Mesenchymal stem cell (in vitro differentiated cells and primary cell): ENCODE results near the gene C11orf54.

Experiments used
- DNase-seq: peaks from one replicate; pipeline ENCODE4 v3.0.0-alpha.2; 2013
- H2AFZ ChIP-seq: one replicate; pipeline ENCODE4 v1.6.1; 2013; ENCODE audit warnings: low read depth, mild to moderate bottlenecking, control low read depth, inconsistent platforms, low read length, moderate library complexity
- H2AK5ac ChIP-seq: 2 replicates; pipeline ENCODE4 v1.6.1; 2013; ENCODE audit warnings: low read length, moderate library complexity, mild to moderate bottlenecking, inconsistent platforms; ENCODE audit not compliant: severe bottlenecking
- H2BK120ac ChIP-seq: one replicate; pipeline ENCODE4 v1.6.1; 2013; ENCODE audit warnings: low read depth, mild to moderate bottlenecking, inconsistent platforms, low read length, moderate library complexity
- H2BK12ac ChIP-seq, 2 experiments: one replicate each; pipeline ENCODE4 v1.6.1; 2013; ENCODE audit warnings: inconsistent platforms in 2 of 2, low read length in 2 of 2, mild to moderate bottlenecking in 2 of 2, moderate library complexity in 2 of 2, control low read depth in 1 of 2
- H2BK15ac ChIP-seq: one replicate; pipeline ENCODE4 v1.6.1; 2013; ENCODE audit warnings: mild to moderate bottlenecking, low read depth, inconsistent platforms; ENCODE audit not compliant: poor library complexity, severe bottlenecking
- H2BK5ac ChIP-seq: 2 replicates; pipeline ENCODE4 v1.6.1; 2013; ENCODE audit warnings: low read depth, mild to moderate bottlenecking, low read length, control low read depth, inconsistent platforms; ENCODE audit not compliant: poor library complexity, severe bottlenecking
- H3K14ac ChIP-seq, 2 experiments: one replicate each; pipeline ENCODE4 v1.6.1; 2013; ENCODE audit warnings: inconsistent platforms in 2 of 2, low read length in 2 of 2, control low read depth in 1 of 2, mild to moderate bottlenecking in 1 of 2, moderate library complexity in 1 of 2
- H3K18ac ChIP-seq, 2 experiments: one replicate each; pipeline ENCODE4 v1.6.1; 2013; ENCODE audit warnings: inconsistent platforms in 2 of 2, low read length in 2 of 2, control low read depth in 1 of 2, low read depth in 1 of 2, mild to moderate bottlenecking in 1 of 2
- H3K23ac ChIP-seq, 2 experiments: one replicate each; pipeline ENCODE4 v1.6.1; 2013; ENCODE audit warnings: inconsistent platforms in 2 of 2, low read length in 2 of 2, mild to moderate bottlenecking in 2 of 2, moderate library complexity in 2 of 2, control low read depth in 1 of 2
- H3K27ac ChIP-seq: 2 replicates; pipeline ENCODE4 v1.5.1; 2013; ENCODE audit warnings: mild to moderate bottlenecking, moderate library complexity, low read length, control low read depth, inconsistent platforms; ENCODE audit not compliant: poor library complexity, severe bottlenecking
- H3K27me3 ChIP-seq, 2 experiments: 2 replicates each; pipeline versions ENCODE4 v1.6.1 to v1.7.0; 2013; ENCODE audit warnings: low read length in 2 of 2, mild to moderate bottlenecking in 2 of 2, moderate library complexity in 2 of 2, control low read depth in 1 of 2, inconsistent platforms in 1 of 2; ENCODE audit not compliant: control insufficient read depth in 1 of 2, insufficient read depth in 1 of 2
- H3K36me3 ChIP-seq, 2 experiments: 2 replicates each; pipeline versions ENCODE4 v1.6.1 to v1.7.0; 2013; ENCODE audit warnings: low read length in 2 of 2, control low read depth in 1 of 2, inconsistent platforms in 1 of 2, low read depth in 1 of 2, mild to moderate bottlenecking in 1 of 2; ENCODE audit not compliant: insufficient read depth in 2 of 2, control insufficient read depth in 1 of 2
- H3K4ac ChIP-seq, 2 experiments: one replicate each; pipeline ENCODE4 v1.6.1; 2013; ENCODE audit warnings: inconsistent platforms in 2 of 2, low read length in 2 of 2, mild to moderate bottlenecking in 2 of 2, moderate library complexity in 2 of 2, control low read depth in 1 of 2, low read depth in 1 of 2
- H3K4me1 ChIP-seq: 2 replicates; pipeline ENCODE4 v1.6.1; 2013; ENCODE audit warnings: low read depth, low read length, control low read depth; ENCODE audit not compliant: control insufficient read depth, insufficient read depth
- H3K4me2 ChIP-seq: 2 replicates; pipeline ENCODE4 v1.6.1; 2013; ENCODE audit warnings: low read length, mild to moderate bottlenecking, inconsistent platforms; ENCODE audit not compliant: poor library complexity, severe bottlenecking
- H3K4me3 ChIP-seq, 2 experiments: 2 replicates each; pipeline versions ENCODE4 v1.5.1 to v1.7.0; 2013; ENCODE audit warnings: low read length in 2 of 2, mild to moderate bottlenecking in 2 of 2, control low read depth in 1 of 2, low read depth in 1 of 2; ENCODE audit not compliant: insufficient read depth in 1 of 2
- H3K79me1 ChIP-seq: replicated peaks from 2 replicates; pipeline ENCODE4 v1.6.1; 2013; ENCODE audit warnings: mild to moderate bottlenecking, control low read depth, low read length, inconsistent platforms; ENCODE audit not compliant: poor library complexity, severe bottlenecking
- H3K9ac ChIP-seq: 2 replicates; pipeline ENCODE4 v1.7.0; 2013; ENCODE audit warnings: mild to moderate bottlenecking, low read length, moderate library complexity
- H3K9me3 ChIP-seq: 2 replicates; pipeline ENCODE4 v1.7.0; 2013; ENCODE audit warnings: mild to moderate bottlenecking, low read length; ENCODE audit not compliant: control insufficient read depth
- H4K8ac ChIP-seq: one replicate; pipeline ENCODE4 v1.6.1; 2013; ENCODE audit warnings: inconsistent platforms, mild to moderate bottlenecking, low read length, moderate library complexity
- H4K91ac ChIP-seq: one replicate; pipeline ENCODE4 v1.6.1; 2013; ENCODE audit warnings: mild to moderate bottlenecking, low read length, inconsistent platforms
- WGBS: methylation state at CpG from one replicate; pipeline ENCODE4 v1.1.7; 2013; ENCODE audit warnings: mixed read lengths; 5-methylcytosine and 5-hydroxymethylcytosine counted together

Gene C11orf54

DNA sequence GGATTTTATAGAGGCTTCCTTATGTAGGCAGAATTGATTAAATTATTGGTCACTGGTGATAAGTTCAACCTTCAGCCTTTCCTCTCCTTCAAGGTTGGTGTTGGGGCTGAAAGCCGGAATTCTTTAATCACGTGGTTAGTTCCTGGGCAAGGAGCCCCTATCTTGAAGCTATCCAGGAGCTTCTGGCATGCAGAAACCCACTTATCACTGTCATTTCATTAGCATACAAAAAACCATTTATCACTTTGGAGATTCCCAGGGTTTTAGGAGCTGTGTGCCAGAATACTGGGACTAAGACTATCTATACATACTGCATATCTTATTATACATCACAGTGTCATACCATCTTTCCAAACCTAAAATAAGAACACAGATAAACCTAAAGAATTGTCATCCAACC, 24.1 kb downstream of the C11orf54 start:
- Histone ChIP-seq H3K27me3 (no peaks in the 10 kb centered on the region), H3K4ac (no peak overlapping the region), H2BK120ac (no peak overlapping the region), H4K8ac (no peak overlapping the region), H2AFZ (no peak overlapping the region), H2BK12ac (no peak overlapping the region), H2BK15ac (no peak overlapping the region), H3K79me1 (no peaks in the 10 kb centered on the region), H3K36me3 (peaks cover 10 to 44% of the 10 kb centered on the region in 2 experiments), H3K9ac (no peak overlapping the region), H2AK5ac (no peak overlapping the region), H3K14ac (no peak overlapping the region), H3K4me3 (no peak overlapping the region), H3K18ac (no peak overlapping the region), H4K91ac (no peak overlapping the region), H3K9me3 (no peaks in the 10 kb centered on the region), H3K4me2 (no peak overlapping the region), H3K23ac (no peak overlapping the region), H2BK5ac (no peak overlapping the region), H3K4me1 (no peaks in the 10 kb centered on the region), H3K27ac (no peak overlapping the region)
- no peak for DNase-seq
- 88% methylated on average over 2 of the region's 2 CpGs for WGBS

DNA sequence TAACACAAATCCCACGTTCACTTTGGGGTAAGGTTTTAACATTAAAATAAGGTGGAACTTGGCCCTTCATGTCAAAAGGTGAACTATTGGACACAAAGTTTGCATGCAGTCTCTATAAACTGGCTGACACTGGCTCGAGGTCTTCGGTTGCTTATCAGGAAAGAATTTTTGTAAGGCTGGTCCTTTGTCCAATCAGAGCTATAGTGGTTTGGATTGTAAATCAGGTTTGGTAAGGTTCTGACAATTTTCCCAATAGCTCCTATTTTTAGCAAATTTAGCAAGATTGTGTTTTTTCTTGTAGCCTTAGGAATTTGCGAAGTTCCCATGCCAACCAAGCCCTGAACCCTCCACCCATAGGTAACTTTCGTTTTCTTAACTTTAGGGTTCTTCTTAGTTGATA, 25.0 kb downstream of the C11orf54 start:
- Histone ChIP-seq H3K4me3 (no peak overlapping the region), H3K4ac (no peak overlapping the region), H4K8ac (no peak overlapping the region), H3K14ac (no peak overlapping the region), H3K79me1 (no peaks in the 10 kb centered on the region), H3K9ac (no peak overlapping the region), H3K18ac (no peak overlapping the region), H2AK5ac (no peak overlapping the region), H3K4me2 (no peak overlapping the region), H2BK5ac (no peak overlapping the region), H2AFZ (no peak overlapping the region), H3K27me3 (no peaks in the 10 kb centered on the region), H2BK15ac (no peak overlapping the region), H4K91ac (no peak overlapping the region), H2BK12ac (no peak overlapping the region), H3K27ac (no peak overlapping the region), H3K23ac (no peak overlapping the region), H2BK120ac (no peak overlapping the region), H3K9me3 (no peaks in the 10 kb centered on the region), H3K36me3 (peaks cover 9 to 35% of the 10 kb centered on the region in 2 experiments), H3K4me1 (no peaks in the 10 kb centered on the region)
- WGBS = 99% methylated on average over 3 of the region's 5 CpGs
- DNase-seq = no peak

DNA sequence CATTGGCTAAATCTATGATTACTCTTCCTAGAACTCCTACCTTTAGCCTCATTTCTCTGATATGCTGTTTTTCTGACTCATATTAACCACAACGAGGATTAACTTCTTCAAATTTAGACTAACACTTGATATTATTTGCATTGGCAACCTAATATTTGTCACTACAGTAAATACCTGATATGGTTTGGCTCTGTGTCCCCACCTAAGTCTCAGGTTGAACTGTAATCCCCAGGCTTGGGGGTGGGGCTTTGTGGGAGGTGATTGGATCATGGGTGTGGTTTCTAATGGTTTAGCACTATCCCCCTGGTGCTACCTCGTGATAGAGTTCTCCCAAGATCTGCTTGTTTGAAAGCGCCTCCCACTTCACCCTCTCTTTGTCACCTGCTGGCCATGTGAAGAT, 25.5 kb downstream of the C11orf54 start:
- Histone ChIP-seq H3K9me3 (no peaks in the 10 kb centered on the region), H3K4me1 (no peaks in the 10 kb centered on the region), H3K14ac (no peak overlapping the region), H2BK120ac (no peak overlapping the region), H2AK5ac (no peak overlapping the region), H3K4me3 (no peak overlapping the region), H3K23ac (no peak overlapping the region), H3K27ac (no peak overlapping the region), H3K18ac (no peak overlapping the region), H2AFZ (no peak overlapping the region), H3K4me2 (no peak overlapping the region), H3K36me3 (peaks cover 9 to 30% of the 10 kb centered on the region in 2 experiments), H2BK12ac (no peak overlapping the region), H4K91ac (no peak overlapping the region), H3K79me1 (no peaks in the 10 kb centered on the region), H3K27me3 (no peaks in the 10 kb centered on the region), H2BK5ac (no peak overlapping the region), H2BK15ac (no peak overlapping the region), H3K4ac (no peak overlapping the region), H4K8ac (no peak overlapping the region), H3K9ac (no peak overlapping the region)
- 87% methylated on average over 3 of the region's 3 CpGs for WGBS
- DNase-seq = no peak

DNA sequence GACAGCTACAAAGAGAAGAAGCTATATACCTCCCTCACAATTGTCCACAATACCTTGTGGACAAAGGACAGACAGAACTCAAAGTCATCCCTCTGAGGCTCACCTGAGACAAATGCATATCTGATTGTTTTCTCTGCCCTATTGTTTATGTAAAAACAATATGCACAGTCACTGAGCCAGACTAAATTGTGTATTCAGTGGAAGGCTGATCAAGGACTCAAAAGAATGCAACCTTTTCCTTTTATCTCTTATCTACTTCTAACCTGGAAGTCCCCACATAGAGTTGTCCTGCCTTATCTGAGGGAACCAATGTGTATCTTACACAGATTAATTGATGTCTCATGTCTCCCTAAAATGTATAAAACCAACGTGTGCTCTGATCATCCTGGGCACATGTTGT, 28.7 kb downstream of the C11orf54 start:
- H3K4ac ChIP-seq = no peak overlapping the region
- no peak overlapping the region for H3K23ac ChIP-seq
- no peak overlapping the region for H4K91ac ChIP-seq
- H3K27me3 ChIP-seq = no peaks in the 10 kb centered on the region
- H3K4me1 ChIP-seq = no peaks in the 10 kb centered on the region
- DNase-seq = no peak
- no peak overlapping the region for H2BK15ac ChIP-seq
- H2AFZ ChIP-seq = no peak overlapping the region
- H3K9me3 ChIP-seq = no peaks in the 10 kb centered on the region
- no peak overlapping the region for H4K8ac ChIP-seq
- 91% methylated on average over 1 of the region's 1 CpG for WGBS
- no peak overlapping the region for H2BK120ac ChIP-seq
- no peaks in the 10 kb centered on the region for H3K79me1 ChIP-seq
- no peak overlapping the region for H3K18ac ChIP-seq
- no peak overlapping the region for H3K27ac ChIP-seq
- no peak overlapping the region for H3K9ac ChIP-seq
- no peak overlapping the region for H2BK5ac ChIP-seq
- H3K4me3 ChIP-seq = no peak overlapping the region
- H3K14ac ChIP-seq = no peak overlapping the region
- H2AK5ac ChIP-seq = no peak overlapping the region
- no peak overlapping the region for H2BK12ac ChIP-seq
- no peak overlapping the region for H3K4me2 ChIP-seq
- H3K36me3 ChIP-seq = peaks cover under 1 to 2% of the 10 kb centered on the region in 2 experiments
